Lung (tissue), 13 donors: ENCODE data around the gene KANK4. TPM values are rescaled to one million over a fixed set of nuclear protein-coding genes. Genes with fewer than 3 reads are reported as not detected.

Source experiments
- ATAC-seq: fragments of 200-7000 bp; cut with Tn5 transposase; one replicate; pipeline ENCODE4 v1.9.1; 2020; ENCODE audit warnings: moderate number of reproducible peaks; ENCODE audit not compliant: insufficient read depth, low FRiP score
- DNase-seq, 3 donors: peaks; one replicate each; pipeline ENCODE4 v3.0.0-alpha.2; 2013 to 2017
- H3K27ac ChIP-seq, 2 donors: one replicate each; pipeline ENCODE4 v1.5.1; 2013; ENCODE audit warnings: mild to moderate bottlenecking in 2 of 2, moderate library complexity in 2 of 2, control low read depth in 1 of 2, inconsistent platforms in 1 of 2, low read depth in 1 of 2, low read length in 1 of 2
- H3K27me3 ChIP-seq, 3 donors: one replicate each; pipeline ENCODE4 v1.5.1; 2013; ENCODE audit warnings: low read length in 2 of 3; ENCODE audit not compliant: control insufficient read depth in 3 of 3, insufficient read depth in 3 of 3
- H3K36me3 ChIP-seq, 4 donors: one replicate each; pipeline ENCODE4 v1.5.1; 2013; ENCODE audit warnings: low read length in 4 of 4, mild to moderate bottlenecking in 1 of 4, moderate library complexity in 1 of 4; ENCODE audit not compliant: control insufficient read depth in 4 of 4, insufficient read depth in 4 of 4
- H3K4me1 ChIP-seq, 5 donors: one replicate each; pipeline ENCODE4 v1.5.1; 2013; ENCODE audit warnings: low read length in 5 of 5, mild to moderate bottlenecking in 2 of 5, moderate library complexity in 1 of 5; ENCODE audit not compliant: control insufficient read depth in 5 of 5, insufficient read depth in 5 of 5
- H3K4me3 ChIP-seq: one replicate; pipeline ENCODE4 v1.5.1; 2013; ENCODE audit warnings: mild to moderate bottlenecking, control low read depth, moderate library complexity
- H3K9ac ChIP-seq, 2 donors: one replicate each; pipeline ENCODE4 v1.5.1; 2013; ENCODE audit warnings: low read length in 2 of 2, control low read depth in 1 of 2; ENCODE audit not compliant: insufficient read depth in 1 of 2
- H3K9me3 ChIP-seq, 4 donors: one replicate each; pipeline ENCODE4 v1.5.1; 2013; ENCODE audit warnings: low read length in 3 of 4, mild to moderate bottlenecking in 1 of 4, moderate library complexity in 1 of 4; ENCODE audit not compliant: control insufficient read depth in 4 of 4, insufficient read depth in 3 of 4
- CTCF ChIP-seq: IDR thresholded peaks from 2 replicates; pipeline ENCODE4 v1.5.1; 2012; ENCODE audit warnings: mild to moderate bottlenecking; ENCODE audit errors: control extremely low read depth, extremely low read depth
- WGBS, 2 donors: extraction: QIAGEN DNeasy Blood & Tissue Kit; methylation state at CpG; one replicate each; pipeline ENCODE4 v1.1.7; 2013; 5-methylcytosine and 5-hydroxymethylcytosine counted together
- polyA plus RNA-seq, 2 donors: library from polyadenylated mRNA; stranded (reverse); fragments of 200-250 nt; gene quantifications; one replicate each; pipeline ENCODE4 v1.2.1, GENCODE V29; 2013
- small RNA-seq: library from RNA; depleted of rRNA; stranded (forward); fragments of <200 nt; gene quantifications from one replicate; pipeline ENCODE3, GENCODE V24; 2014; ENCODE audit warnings: low replicate concordance
- total RNA-seq, 2 donors: library from RNA; depleted of rRNA in 1 of 2; stranded (reverse); fragments of >200 nt in 1 of 2; gene quantifications; one replicate each; pipeline ENCODE4 v1.2.1, GENCODE V29; 2014 to 2021
- donor health status: control.
- donor health status: control.
- donor health status: Bipolar disorder and iron deficiency.
- donor health status: healthy.
- donor health status: DM: yes; HTN: yes; CAD: no.

The KANK4 gene
- total and polyA plus RNA-seq, 4 donors, result 0.10 to 11.4 (median 0.99) TPM

- H3K9ac ChIP-seq, result peak within 1 kb of the TSS in 1 of 2 donors; percentile 28
- H3K27me3 ChIP-seq, result peaks cover 0 to 5% (median 4%) of the 10 kb centered on the region in 3 donors
- no peak for ATAC-seq
- 14 to 15% methylated on average over 54 to 55 of the region's 55 CpGs for WGBS, 2 donors
- TF ChIP-seq CTCF, result no peak
- no peaks in the 10 kb centered on the region for H3K36me3 ChIP-seq
- H3K4me3 ChIP-seq, result no peak within 1 kb of the TSS
- H3K9me3 ChIP-seq, result no peaks in the 10 kb centered on the region
- H3K4me1 ChIP-seq, result peaks cover 0 to 8% (median 0%) of the 10 kb centered on the region in 5 donors
- peak; percentile 85 to 91 (median 86) for DNase-seq
- H3K27ac ChIP-seq, result no peak within 1 kb of the TSS
These were observed 124.3 kb downstream of the KANK4 start, which contains the start of gene L1TD1 for GRCh38 chr1:62194651-62195544. TSS of gene L1TD1 (plus strand) at chr1:62194849. CDS start at chr1:62206629, 11,780 bp downstream.

GRCh38 chr1:62188111-62188510, 131.1 kb downstream of the KANK4 start:
- WGBS, 2 donors, result 97 to 99% methylated on average over 8 of the region's 8 CpGs
- DNase-seq (no peak), ATAC-seq (no peak)
- H3K9me3 ChIP-seq, result no peaks in the 10 kb centered on the region
- H3K4me1 ChIP-seq, result peaks cover 0 to 4% (median 0%) of the 10 kb centered on the region in 5 donors
- TF ChIP-seq CTCF, result no peak
- no peak overlapping the region for H3K9ac ChIP-seq
- no peak overlapping the region for H3K4me3 ChIP-seq
- no peak overlapping the region for H3K27ac ChIP-seq
- H3K27me3 ChIP-seq, result no peaks in the 10 kb centered on the region
- H3K36me3 ChIP-seq, result no peaks in the 10 kb centered on the region

GRCh38 chr1:62187548-62187947, 131.7 kb downstream of the KANK4 start:
- no peak overlapping the region for H3K9ac ChIP-seq
- H3K4me1 ChIP-seq, result peaks cover 0 to 7% (median 0%) of the 10 kb centered on the region in 5 donors
- ATAC-seq (no peak), DNase-seq (no peak)
- no peaks in the 10 kb centered on the region for H3K9me3 ChIP-seq
- no peaks in the 10 kb centered on the region for H3K36me3 ChIP-seq
- TF ChIP-seq CTCF, result no peak
- no peak overlapping the region for H3K27ac ChIP-seq
- H3K27me3 ChIP-seq, result no peaks in the 10 kb centered on the region
- no peak overlapping the region for H3K4me3 ChIP-seq
- 96 to 97% methylated on average over 5 of the region's 5 CpGs for WGBS, 2 donors

Small RNA genes lying within 50 kb of the gene (small RNA-seq; reads per million reads assigned to genes)
- not detected for gene RNU6-371P

Other genes with a start within 250 kb of the KANK4 start
- 1 to 10 TPM in 1 of 2 donors, under 1 TPM in 1; 0.46 to 2.0 TPM for gene L1TD1, start 124.6 kb downstream of the KANK4 start, total RNA-seq
- gene L1TD1, start 124.6 kb downstream of the KANK4 start, polyA plus RNA-seq, result under 1 TPM; 0.28 to 0.77 TPM
- 10 to 100 TPM; 20.5 to 42.1 TPM for gene USP1, start 117.6 kb upstream of the KANK4 start, total RNA-seq
- gene USP1, start 117.6 kb upstream of the KANK4 start, polyA plus RNA-seq, result 10 to 100 TPM in 1 of 2 donors, 1 to 10 TPM in 1; 10.0 to 13.1 TPM